ENCODE measurements around the gene SERGEF.

- TF ChIP-seq, protein P1, sequence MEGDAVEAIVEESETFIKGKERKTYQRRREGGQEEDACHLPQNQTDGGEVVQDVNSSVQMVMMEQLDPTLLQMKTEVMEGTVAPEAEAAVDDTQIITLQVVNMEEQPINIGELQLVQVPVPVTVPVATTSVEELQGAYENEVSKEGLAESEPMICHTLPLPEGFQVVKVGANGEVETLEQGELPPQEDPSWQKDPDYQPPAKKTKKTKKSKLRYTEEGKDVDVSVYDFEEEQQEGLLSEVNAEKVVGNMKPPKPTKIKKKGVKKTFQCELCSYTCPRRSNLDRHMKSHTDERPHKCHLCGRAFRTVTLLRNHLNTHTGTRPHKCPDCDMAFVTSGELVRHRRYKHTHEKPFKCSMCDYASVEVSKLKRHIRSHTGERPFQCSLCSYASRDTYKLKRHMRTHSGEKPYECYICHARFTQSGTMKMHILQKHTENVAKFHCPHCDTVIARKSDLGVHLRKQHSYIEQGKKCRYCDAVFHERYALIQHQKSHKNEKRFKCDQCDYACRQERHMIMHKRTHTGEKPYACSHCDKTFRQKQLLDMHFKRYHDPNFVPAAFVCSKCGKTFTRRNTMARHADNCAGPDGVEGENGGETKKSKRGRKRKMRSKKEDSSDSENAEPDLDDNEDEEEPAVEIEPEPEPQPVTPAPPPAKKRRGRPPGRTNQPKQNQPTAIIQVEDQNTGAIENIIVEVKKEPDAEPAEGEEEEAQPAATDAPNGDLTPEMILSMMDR (IDR thresholded peaks at IDR 0.05; ENCODE audit: insufficient read depth, low read length, poor library complexity, severe bottlenecking): no peak
- TF ChIP-seq EZH2phosphoT487 (conservative IDR thresholded peaks at IDR 0.05; ENCODE audit: low read length): no peak
Observed at GRCh38 chr11:17927681-17928343, 85.0 kb downstream of the SERGEF start.
